T-helper 1 cell treated with Interleukin-12 subunit alpha and Interleukin-12 subunit beta and Interleukin-4 antibody, amounts not matched to agents 30 ng/mL and 1 ng/mL, for 36 hours (primary cell): ENCODE results near the gene AP2A2. TPM values are rescaled to one million over a fixed set of nuclear protein-coding genes. Genes with fewer than 3 reads are reported as not detected.

ENCODE experiments used
- intact Hi-C: fragments of 100-400 bp; cut with micrococcal nuclease; formaldehyde crosslinking; loops from one replicate; pipeline ENCODE4 v1.15.1; 2024
- total RNA-seq: library from RNA; stranded (reverse); gene quantifications from 2 replicates; pipeline ENCODE4 v1.2.3, GENCODE V29; 2022

AP2A2 gene
- total RNA-seq, 1 donor from 2014 or later, result 69.7 TPM

GRCh38 chr11:992577-992976, 66.9 kb downstream of the AP2A2 start:
- intact Hi-C loops, result no loop called here

- intact Hi-C loops, result no loop called here
These were observed 68.0 kb downstream of the AP2A2 start for GRCh38 chr11:993632-994167.

DNA sequence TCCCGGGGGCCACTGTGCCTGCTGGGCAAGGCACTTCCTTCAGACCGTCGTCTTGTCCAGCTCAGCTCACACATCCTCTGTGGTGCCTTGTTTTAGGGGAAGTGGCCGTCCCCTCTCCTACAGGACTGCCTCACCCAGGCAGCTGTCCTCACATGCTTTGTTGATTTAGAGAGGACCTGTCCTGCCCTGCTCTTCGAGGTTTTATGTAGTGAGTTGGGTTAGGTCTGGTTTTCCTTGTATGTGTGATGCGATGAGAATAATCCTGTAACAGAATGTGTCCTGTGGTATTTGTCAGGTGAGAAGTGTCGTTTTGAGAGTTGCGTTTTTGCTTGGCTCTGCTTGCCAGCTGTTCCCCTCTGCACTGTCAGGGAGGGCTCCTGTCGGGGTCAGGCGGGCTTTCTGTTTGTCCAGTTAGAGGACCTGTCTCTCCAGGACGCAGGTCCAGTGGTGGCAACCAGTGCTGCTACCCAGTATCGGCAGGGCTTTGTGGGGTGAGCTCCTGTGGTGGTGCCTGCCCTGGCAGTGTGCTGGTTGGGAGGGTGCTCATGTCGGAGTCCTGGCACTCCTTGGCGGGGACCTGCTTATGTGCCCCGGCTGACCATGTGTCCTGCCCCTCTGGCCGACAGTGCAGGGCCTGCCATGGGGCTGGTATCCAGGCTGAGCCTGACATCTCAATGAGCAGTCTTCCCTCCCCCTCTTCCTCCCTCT, 69.5 kb downstream of the AP2A2 start:
- intact Hi-C loops, result no loop called here

DNA sequence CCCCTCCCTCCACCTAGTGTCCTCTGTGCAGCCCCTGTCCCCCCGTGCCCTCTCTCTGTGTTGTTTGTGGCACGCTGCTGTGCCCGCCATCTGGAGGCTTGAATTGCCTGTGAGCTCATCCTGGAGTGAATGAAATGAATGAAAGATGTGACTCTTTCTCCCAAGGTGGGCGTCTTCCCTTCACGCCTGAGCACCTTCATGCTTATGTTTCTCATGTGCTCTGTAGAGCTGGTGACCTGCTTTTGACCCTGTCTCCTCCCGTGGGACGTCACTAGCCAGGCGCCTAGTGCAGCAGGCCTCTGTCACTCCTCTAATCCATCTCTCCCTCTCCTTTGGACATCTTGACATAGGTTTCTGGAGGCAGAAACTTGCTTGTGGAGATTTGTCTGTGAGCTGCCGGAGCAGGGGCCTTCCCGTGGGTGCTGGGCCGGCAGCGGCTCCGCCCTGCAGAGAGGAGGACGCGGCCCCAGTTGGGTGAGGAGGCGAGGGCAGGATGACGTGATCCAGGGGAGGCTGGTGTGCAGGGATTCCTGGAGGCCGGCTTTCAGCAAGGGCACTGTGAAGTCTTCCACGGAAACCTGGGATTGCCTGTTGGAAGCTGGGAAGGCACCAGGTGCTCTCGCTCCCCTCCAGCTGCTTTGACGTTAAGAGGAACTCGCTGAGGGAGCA, 70.2 kb downstream of the AP2A2 start:
- intact Hi-C loops, result no loop called here

DNA sequence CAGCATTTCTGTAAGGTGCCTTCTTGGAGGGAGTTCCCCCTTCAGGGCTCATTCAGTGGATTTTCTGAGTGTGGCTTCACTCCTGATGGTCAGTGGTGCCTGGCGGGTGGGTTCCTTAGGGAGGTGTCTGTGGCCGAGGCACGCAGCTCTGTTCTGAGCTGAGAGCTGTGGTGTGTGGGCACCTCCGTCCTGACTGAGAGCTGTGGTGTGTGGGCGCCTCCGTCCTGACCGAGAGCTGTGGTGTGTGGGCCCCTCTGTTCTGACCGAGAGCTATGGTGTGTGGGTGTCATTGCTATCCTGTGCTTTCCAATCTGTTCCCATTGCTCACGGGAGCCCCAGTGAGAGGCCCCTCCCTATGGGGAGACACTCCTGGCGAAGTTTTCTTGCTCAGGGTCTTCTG, 71.0 kb downstream of the AP2A2 start:
- intact Hi-C loops, result no loop called here

- intact Hi-C loops, result no loop called here
These were observed 72.2 kb downstream of the AP2A2 start for GRCh38 chr11:997907-998306.

DNA sequence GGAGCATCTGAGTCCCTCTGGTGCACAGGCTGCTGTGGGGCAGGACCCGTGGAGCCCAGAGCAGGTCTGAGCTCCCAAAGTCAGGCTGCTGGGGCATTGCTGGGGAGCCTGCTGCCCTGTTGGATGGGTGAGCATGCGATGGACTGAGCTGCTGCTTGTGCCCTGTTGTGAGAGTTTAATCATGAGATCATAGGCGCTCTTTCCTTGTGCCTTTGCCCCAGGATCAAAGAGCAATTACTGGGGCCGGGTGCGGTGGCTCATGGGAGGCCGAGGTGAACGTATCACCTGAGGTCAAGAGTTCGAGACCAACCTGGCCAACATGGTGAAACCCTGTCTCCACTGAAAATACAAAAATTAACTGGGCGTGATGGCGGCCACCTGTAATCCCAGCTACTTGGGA, 73.3 kb downstream of the AP2A2 start:
- intact Hi-C loops, result no loop called here

- intact Hi-C loops, result no loop called here
These were observed 74.9 kb downstream of the AP2A2 start for GRCh38 chr11:1000357-1001278.

GRCh38 chr11:1001617-1002405, 76.1 kb downstream of the AP2A2 start:
- intact Hi-C loops, result no loop called here

- intact Hi-C loops, result no loop called here
These were observed 76.8 kb downstream of the AP2A2 start for GRCh38 chr11:1002406-1002984.

DNA sequence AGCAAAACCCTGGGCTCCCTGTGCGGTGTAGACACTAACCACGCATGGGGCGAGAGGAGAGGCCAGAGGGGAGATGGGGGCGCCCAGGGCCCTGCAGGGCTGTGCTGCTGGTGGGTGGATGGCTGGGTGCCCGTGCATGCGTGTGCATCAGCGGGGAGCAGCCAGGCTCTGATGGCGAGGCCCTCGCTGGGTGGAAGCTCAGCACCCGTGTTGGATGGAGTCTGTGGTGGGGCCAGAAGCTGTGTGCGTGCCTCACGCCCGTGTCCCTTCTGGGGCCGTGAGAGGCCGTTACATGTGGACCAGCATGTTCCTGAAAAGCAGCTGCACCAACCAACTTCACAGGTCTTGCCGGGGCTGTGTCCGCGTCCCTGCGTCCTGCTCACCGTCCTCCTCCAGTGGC, 77.5 kb downstream of the AP2A2 start:
- intact Hi-C loops, result no loop called here

DNA sequence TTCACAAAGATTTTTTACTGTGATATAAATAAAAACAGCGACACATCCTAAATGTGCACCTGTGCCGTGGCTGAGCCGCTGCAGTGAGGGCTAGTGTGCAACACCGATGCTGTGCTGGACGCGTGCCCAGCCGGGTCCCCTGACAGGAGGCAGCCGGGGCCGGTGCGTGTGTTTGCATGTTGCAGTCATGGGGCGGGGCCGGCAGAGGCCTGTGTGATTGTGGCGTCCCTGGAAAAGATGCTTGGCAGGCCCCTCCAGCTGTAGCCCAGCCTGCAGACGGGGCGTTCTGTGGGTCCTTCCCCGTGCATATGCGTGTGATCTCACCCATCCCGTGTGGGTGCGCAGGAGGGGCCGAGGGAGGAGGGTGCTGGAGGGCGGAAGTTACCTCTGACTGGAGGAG, 80.3 kb downstream of the AP2A2 start:
- intact Hi-C loops, result no loop called here

DNA sequence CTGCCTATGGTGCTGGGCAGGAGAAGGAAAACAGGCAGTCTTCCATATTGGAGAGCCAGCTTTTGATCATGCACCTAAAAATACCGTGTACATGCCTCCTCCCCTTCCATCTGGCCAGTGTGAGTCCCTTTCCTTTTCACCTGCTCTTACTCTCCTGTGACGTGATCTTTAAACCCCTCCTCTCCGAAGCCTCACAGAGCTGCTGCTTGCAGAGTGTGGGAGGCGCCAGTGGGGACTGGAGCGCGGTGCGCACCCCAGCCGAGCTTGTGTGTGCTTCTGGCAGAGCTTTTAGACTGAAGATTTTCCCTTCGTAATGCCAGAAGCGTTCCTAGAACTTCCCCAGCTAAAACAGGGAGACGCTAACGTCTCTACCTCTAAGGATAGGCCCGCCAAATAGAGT, 81.1 kb downstream of the AP2A2 start:
- intact Hi-C loops, result no loop called here

- intact Hi-C loops, result no loop called here
These were observed 81.6 kb downstream of the AP2A2 start for GRCh38 chr11:1007279-1007678.

GRCh38 chr11:1008001-1008802, 82.5 kb downstream of the AP2A2 start:
- intact Hi-C loops, result no loop called here

DNA sequence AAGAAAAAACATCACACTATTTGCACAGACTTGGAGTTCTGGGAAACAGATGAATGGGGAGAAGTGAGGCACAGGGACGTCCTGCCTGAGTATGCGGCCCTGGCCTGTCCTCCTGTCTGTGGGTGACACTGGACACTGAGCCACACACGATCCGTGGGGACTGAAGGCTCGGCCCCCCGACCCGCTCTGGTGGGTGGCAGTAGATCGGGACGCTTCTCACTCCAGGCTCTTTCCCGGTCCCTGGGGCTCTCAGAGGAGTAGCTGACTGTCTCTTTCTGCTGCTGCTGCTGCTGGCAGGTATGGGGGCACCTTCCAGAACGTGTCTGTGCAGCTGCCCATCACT, 83.1 kb downstream of the AP2A2 start:
- intact Hi-C loops, result no loop called here

GRCh38 chr11:1009371-1009770, 83.7 kb downstream of the AP2A2 start:
- intact Hi-C loops, result no loop called here

DNA sequence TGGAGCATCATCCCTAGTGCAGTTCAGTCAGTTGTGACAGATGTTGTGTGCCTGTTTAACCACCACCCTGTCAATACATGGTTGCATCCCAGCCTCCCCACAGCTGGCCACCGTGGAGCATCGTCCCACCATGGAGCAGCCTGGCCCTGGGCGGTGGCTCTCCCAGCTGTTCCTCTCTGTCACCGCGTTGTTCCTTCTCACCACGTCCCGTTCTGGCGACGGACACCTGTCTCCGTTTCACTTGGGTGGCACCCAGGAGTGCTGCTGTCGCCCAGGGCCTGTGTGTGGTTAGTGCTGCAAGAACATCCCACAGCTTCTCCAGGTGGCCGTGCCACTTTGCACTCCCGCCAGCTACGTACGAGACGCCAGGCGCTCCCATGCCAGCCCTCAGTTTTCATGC, 84.3 kb downstream of the AP2A2 start:
- intact Hi-C loops, result no loop called here

DNA sequence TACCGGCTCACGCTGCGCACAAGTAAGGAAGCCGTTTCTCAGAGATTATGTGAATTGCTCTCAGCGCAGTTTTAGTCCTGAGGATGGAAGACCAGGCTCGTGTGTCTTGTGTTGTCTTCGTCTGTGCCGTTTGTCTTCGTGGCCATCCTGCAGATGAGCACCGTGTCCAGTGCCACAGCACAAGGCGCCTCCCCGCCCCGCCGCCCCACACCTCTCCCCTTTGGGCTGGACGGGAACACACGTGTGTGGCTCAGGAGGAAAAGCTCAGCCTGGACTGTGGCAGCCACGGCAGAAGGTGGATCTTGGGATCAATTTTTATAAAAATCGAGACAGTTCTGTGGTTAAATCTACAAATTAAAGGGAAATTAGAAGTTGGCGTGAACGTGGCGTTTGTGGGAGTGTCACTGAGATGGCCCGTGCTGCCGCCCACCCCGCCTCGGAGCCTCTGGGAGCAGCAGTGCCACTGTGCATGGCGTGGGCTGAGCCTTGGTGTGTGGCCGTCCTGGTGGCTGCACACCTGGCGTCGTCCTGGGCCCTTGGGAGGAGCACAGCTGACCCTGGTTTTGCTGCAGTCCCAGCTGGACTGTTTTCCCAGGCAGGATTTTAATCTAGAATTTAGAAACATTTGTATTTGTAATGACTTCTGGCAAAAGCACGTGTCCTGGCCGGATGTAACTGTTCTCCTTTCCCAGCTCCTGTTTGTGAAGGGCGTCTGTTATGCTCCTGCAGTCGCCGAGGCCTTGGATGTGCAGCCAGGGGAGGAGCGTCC, 85.1 kb downstream of the AP2A2 start:
- intact Hi-C loops, result no loop called here
